Epithelial cell of proximal tubule (primary cell): ENCODE data around the gene ATP2B2. TPM values are rescaled to one million over a fixed set of nuclear protein-coding genes. Genes with fewer than 3 reads are reported as not detected.
"Not testable (repeated sequence)": the region's sequence is repeated elsewhere in the genome, so short reads cannot be mapped to it uniquely, and the experiment has no call there.

Source experiments
- DNase-seq: peaks from one replicate; pipeline ENCODE4 v3.0.0-alpha.2; 2011; ENCODE audit warnings: low read depth
- H3K4me3 ChIP-seq: 2 replicates; pipeline ENCODE4 v1.5.1; 2011; ENCODE audit warnings: low read depth, mild to moderate bottlenecking, low read length
- CTCF ChIP-seq: conservative IDR thresholded peaks from 2 replicates; pipeline ENCODE4 v1.5.1; 2012; ENCODE audit warnings: low read depth, mild to moderate bottlenecking, low read length
- total RNA-seq: library from RNA; depleted of rRNA; stranded (reverse); fragments of >200 nt; gene quantifications from 2 replicates; pipeline ENCODE4 v1.2.3, GENCODE V29; 2015

The ATP2B2 gene
- total RNA-seq, 1 donor from 2014 or later, result not detected

GRCh38 chr3:10386121-10386520, 119.3 kb downstream of the ATP2B2 start:
- no peak for TF ChIP-seq CTCF
- H3K4me3 ChIP-seq, result no peak overlapping the region
- DNase-seq, result no peak

GRCh38 chr3:10384541-10385360, 120.6 kb downstream of the ATP2B2 start:
- no peak overlapping the region for H3K4me3 ChIP-seq
- DNase-seq, result no peak
- no peak for TF ChIP-seq CTCF

GRCh38 chr3:10383850-10384248, 121.5 kb downstream of the ATP2B2 start:
- no peak for TF ChIP-seq CTCF
- no peak for DNase-seq
- no peak overlapping the region for H3K4me3 ChIP-seq

GRCh38 chr3:10382892-10383849, 122.2 kb downstream of the ATP2B2 start:
- no peak for TF ChIP-seq CTCF
- no peak for DNase-seq
- no peak overlapping the region for H3K4me3 ChIP-seq

GRCh38 chr3:10382445-10382844, 122.9 kb downstream of the ATP2B2 start:
- not testable (repeated sequence) for DNase-seq, H3K4me3 ChIP-seq

- no peak for DNase-seq
- TF ChIP-seq CTCF, result no peak
- H3K4me3 ChIP-seq, result no peak overlapping the region
Observed at GRCh38 chr3:10381336-10381735, 124.0 kb downstream of the ATP2B2 start.

GRCh38 chr3:10380906-10381305, 124.5 kb downstream of the ATP2B2 start:
- H3K4me3 ChIP-seq, result no peak overlapping the region
- DNase-seq, result no peak
- TF ChIP-seq CTCF, result no peak
